Measurements from ENCODE around the gene IL1RN. TPM values are rescaled to one million over a fixed set of nuclear protein-coding genes. Genes with fewer than 3 reads are reported as not detected.

Gene IL1RN
- total RNA-seq = 10 to 100 TPM; 18.5 to 44.3 TPM

DNA sequence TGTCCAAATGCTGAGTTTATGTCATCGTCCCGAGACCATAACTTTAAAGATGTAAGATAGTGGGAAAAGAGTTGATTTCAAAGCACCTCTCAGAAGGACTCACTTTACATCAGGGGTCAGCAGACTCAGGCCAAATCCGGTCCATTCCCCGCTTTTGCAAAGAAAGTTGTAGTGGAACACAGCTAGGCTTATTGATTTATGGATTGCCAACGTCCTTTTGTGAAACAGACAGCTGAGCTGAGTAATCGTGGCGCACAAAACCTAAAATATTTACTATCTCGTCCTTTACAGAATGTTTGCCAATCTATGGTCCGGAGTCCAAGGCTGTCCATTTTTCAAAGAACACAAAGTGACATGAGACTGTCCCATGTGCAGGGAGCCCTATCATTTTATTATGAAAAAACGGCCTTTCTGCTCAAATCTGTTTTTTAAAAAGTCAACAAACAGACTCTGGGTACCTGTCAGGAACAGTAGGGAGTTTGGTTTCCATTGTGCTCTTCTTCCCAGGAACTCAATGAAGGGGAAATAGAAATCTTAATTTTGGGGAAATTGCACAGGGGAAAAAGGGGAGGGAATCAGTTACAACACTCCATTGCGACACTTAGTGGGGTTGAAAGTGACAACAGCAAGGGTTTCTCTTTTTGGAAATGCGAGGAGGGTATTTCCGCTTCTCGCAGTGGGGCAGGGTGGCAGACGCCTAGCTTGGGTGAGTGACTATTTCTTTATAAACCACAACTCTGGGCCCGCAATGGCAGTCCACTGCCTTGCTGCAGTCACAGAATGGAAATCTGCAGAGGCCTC is at the start of gene IL1RN:
TSS of gene IL1RN (plus strand) at position 754 of the 801 bp plus-strand sequence. CDS start at position 781, 27 bp downstream.
- Mint-ChIP-seq H3K27me3 (ENCODE audit: low read depth) (no peaks in the 10 kb centered on the region), H3K27ac (no peak within 1 kb of the TSS), H3K4me1 (ENCODE audit: low read depth) (peaks cover 44% of the 10 kb centered on the region), H3K36me3 (ENCODE audit: insufficient read depth in 2 of 2) (no peaks in the 10 kb centered on the region), H3K9me3 (no peaks in the 10 kb centered on the region), H3K4me3 (peak within 1 kb of the TSS in 1 of 2 donors; percentile 31)
- ATAC-seq (replicated peaks in 1 of 2) (no peak), DNase-seq (no peak)

GRCh38 chr2:113077921-113078320 is 49.5 kb upstream of the IL1RN start:
- H3K9me3 Mint-ChIP-seq = no peaks in the 10 kb centered on the region
- no peak overlapping the region for H3K27ac Mint-ChIP-seq
- DNase-seq (no peak), ATAC-seq (replicated peaks in 1 of 2) (no peak)
- no peak overlapping the region for H3K4me3 Mint-ChIP-seq
- H3K36me3 Mint-ChIP-seq (ENCODE audit: insufficient read depth in 2 of 2) = no peaks in the 10 kb centered on the region
- no peaks in the 10 kb centered on the region for H3K27me3 Mint-ChIP-seq (ENCODE audit: low read depth)
- H3K4me1 Mint-ChIP-seq (ENCODE audit: low read depth) = peaks cover 9% of the 10 kb centered on the region

GRCh38 chr2:113078350-113078839 is 49.0 kb upstream of the IL1RN start:
- Mint-ChIP-seq H3K27me3 (ENCODE audit: low read depth) (no peaks in the 10 kb centered on the region), H3K9me3 (no peaks in the 10 kb centered on the region), H3K27ac (no peak overlapping the region), H3K4me3 (no peak overlapping the region), H3K4me1 (ENCODE audit: low read depth) (peaks cover 14% of the 10 kb centered on the region), H3K36me3 (ENCODE audit: insufficient read depth in 2 of 2) (no peaks in the 10 kb centered on the region)
- DNase-seq = no peak
- ATAC-seq (replicated peaks in 1 of 2) = no peak

DNA sequence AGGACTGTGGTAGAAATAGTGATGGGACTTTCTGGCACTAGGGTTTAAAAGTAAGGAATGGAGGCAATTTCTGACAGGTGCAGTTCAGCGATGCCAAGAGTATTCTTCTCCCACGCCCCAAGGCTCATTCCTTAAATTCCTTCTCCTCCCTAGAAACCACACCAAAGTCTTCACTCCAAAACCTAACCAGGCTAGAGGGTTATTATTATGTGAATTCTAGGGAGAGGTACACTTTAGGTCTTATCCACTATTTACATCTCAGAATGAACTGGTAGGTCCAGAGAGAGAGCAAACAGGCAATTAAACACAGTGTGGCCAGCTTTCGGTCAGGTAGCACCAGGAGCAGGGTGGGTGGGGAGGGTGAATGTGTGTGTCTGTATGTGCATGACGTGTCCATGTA is 48.3 kb upstream of the IL1RN start:
- no peak overlapping the region for H3K27ac Mint-ChIP-seq
- no peaks in the 10 kb centered on the region for H3K27me3 Mint-ChIP-seq (ENCODE audit: low read depth)
- no peak overlapping the region for H3K4me3 Mint-ChIP-seq
- no peaks in the 10 kb centered on the region for H3K36me3 Mint-ChIP-seq (ENCODE audit: insufficient read depth in 2 of 2)
- peaks cover 14% of the 10 kb centered on the region for H3K4me1 Mint-ChIP-seq (ENCODE audit: low read depth)
- H3K9me3 Mint-ChIP-seq = no peaks in the 10 kb centered on the region
- ATAC-seq (replicated peaks in 1 of 2) = no peak
- no peak for DNase-seq

GRCh38 chr2:113080134-113080533 is 47.3 kb upstream of the IL1RN start:
- Mint-ChIP-seq H3K4me1 (ENCODE audit: low read depth) (peaks cover 6% of the 10 kb centered on the region), H3K9me3 (no peaks in the 10 kb centered on the region), H3K27ac (no peak overlapping the region), H3K27me3 (ENCODE audit: low read depth) (no peaks in the 10 kb centered on the region), H3K36me3 (ENCODE audit: insufficient read depth in 2 of 2) (no peaks in the 10 kb centered on the region), H3K4me3 (no peak overlapping the region)
- DNase-seq (peak; percentile 59 to 69), ATAC-seq (replicated peaks in 1 of 2) (peak; percentile 66 to 74)

DNA sequence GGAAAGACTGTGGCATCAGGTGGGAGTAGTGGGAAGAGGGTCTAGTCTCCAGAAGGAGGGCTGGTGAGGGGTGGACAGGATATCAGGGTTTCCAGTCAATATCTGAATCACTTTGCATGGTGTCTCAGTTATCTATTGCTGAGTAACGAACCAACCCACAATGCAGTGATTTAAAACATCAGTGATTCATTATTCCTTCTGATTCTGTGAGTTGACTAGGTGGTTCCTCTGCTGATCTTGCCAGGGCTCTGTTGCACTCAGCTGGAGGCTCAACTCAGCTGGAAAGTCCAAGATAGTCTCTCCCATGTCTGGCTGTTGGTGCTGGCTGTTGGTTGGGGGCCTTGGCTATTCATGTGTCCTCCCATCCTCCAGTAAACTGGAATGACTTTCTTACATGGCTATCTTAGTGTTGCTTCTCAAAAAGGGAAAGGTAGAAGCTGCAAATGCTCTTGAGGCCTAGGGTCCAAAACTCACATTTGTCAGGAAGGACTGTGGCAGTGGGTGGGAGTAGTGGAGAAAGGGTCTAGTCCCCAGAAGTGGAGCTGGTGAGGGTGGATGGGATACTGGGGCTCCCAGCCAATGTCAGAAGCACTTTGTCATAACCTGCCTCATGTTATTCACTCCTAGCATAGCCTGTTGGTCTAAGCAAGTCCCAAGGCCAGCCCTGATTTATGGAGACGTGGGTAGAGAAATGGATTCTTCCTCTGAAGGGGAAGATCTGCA is 45.7 kb upstream of the IL1RN start:
- peak; percentile 44 to 60 for ATAC-seq (replicated peaks in 1 of 2)
- no peak for DNase-seq
- Mint-ChIP-seq H3K27me3 (ENCODE audit: low read depth) (no peaks in the 10 kb centered on the region), H3K4me3 (no peak overlapping the region), H3K4me1 (ENCODE audit: low read depth) (peaks cover 5% of the 10 kb centered on the region), H3K36me3 (ENCODE audit: insufficient read depth in 2 of 2) (no peaks in the 10 kb centered on the region), H3K9me3 (no peaks in the 10 kb centered on the region), H3K27ac (no peak overlapping the region)

- H3K27ac Mint-ChIP-seq = no peak overlapping the region
- ATAC-seq (replicated peaks in 1 of 2) = peak; percentile 38 to 43
Observed at GRCh38 chr2:113083296-113083695, 44.1 kb upstream of the IL1RN start.

DNA sequence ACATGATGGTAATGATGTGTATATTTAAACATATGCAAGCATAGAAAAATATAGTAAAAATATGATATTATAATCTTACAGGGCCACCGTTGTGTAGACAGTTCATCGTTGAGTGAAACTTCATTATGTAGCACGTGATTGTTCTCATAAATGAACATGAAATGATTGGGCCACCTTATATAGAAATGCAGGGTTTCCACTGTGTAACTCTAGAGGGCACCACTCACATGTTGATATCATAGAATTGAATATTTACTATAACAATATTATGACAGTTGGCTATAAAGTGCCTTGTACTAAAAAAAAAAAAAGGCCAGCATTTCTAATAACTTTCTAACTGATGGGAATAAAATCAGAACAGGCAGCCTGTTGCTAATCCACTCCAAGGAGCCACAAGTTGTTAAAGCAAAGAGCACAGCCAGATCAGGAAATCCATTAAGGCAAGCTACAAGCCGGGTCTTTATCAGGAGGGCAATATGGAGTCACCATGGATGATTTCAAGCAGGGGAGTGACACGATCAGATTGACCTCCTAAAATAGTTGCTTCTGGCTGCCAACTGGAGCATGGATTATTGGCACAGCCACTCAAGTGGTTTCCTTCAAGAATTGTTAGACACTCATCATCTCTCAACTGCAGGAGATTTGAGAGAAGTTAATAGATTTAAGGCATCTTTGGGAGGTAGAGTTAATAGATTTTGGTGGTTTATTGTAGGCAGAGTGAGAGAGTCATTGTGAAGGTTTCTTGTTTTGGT is 43.0 kb upstream of the IL1RN start:
- no peaks in the 10 kb centered on the region for H3K9me3 Mint-ChIP-seq
- peaks cover 5% of the 10 kb centered on the region for H3K4me1 Mint-ChIP-seq (ENCODE audit: low read depth)
- ATAC-seq (replicated peaks in 1 of 2) = peak; percentile 57 to 62
- DNase-seq = no peak
- no peaks in the 10 kb centered on the region for H3K36me3 Mint-ChIP-seq (ENCODE audit: insufficient read depth in 2 of 2)
- H3K27ac Mint-ChIP-seq = peak overlapping the region; percentile 14
- no peaks in the 10 kb centered on the region for H3K27me3 Mint-ChIP-seq (ENCODE audit: low read depth)
- H3K4me3 Mint-ChIP-seq = no peak overlapping the region

More at GRCh38 chr2:113083296-113083695, 44.1 kb upstream of the IL1RN start:
- H3K9me3 Mint-ChIP-seq = no peaks in the 10 kb centered on the region
- no peak overlapping the region for H3K4me3 Mint-ChIP-seq
- H3K27me3 Mint-ChIP-seq (ENCODE audit: low read depth) = no peaks in the 10 kb centered on the region
- no peaks in the 10 kb centered on the region for H3K36me3 Mint-ChIP-seq (ENCODE audit: insufficient read depth in 2 of 2)
- peaks cover 5% of the 10 kb centered on the region for H3K4me1 Mint-ChIP-seq (ENCODE audit: low read depth)
- DNase-seq = no peak

- H3K4me1 Mint-ChIP-seq (ENCODE audit: low read depth) = peaks cover 5% of the 10 kb centered on the region
- no peaks in the 10 kb centered on the region for H3K36me3 Mint-ChIP-seq (ENCODE audit: insufficient read depth in 2 of 2)
- H3K9me3 Mint-ChIP-seq = no peaks in the 10 kb centered on the region
- H3K27me3 Mint-ChIP-seq (ENCODE audit: low read depth) = no peaks in the 10 kb centered on the region
- H3K27ac Mint-ChIP-seq = no peak overlapping the region
- no peak overlapping the region for H3K4me3 Mint-ChIP-seq
- DNase-seq (no peak), ATAC-seq (replicated peaks in 1 of 2) (no peak)
Observed at GRCh38 chr2:113085542-113085941, 41.9 kb upstream of the IL1RN start.

DNA sequence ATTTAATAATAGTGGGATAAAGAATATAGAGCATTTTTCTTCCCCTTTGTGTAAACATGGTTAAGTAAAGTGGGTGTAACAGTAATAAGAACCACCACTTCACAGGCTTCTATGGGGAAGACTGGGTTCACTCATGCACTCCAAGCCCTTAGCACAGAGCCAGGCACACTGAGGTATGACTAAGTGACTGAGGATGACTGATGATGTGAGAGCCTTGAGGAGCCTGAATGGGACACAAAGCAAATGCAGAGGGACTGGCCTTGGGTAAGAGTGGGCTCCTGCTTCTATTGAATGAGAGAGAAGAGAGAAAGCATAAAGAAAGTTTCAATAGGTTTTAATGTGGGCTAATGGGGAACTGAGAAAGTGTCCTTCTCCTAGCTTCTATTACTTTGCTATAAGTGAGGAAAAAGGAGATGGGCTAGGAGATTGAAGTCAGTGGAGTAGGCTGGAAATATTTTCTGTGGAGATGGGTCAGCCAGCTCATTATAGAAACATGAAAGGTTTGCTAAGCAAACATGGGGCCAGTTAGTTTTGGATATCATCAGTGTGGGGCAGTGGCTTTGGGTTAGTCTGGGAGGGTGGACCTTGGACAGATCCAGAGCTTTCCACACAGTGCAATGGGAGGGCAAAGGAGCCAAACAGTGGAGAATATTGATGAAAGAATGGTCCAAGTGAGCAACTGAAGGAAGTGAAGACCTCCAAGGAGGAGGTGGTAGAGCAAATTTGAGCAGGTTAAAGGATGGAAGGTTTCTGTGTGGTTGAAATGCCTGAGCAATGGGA is 39.0 kb upstream of the IL1RN start:
- DNase-seq (no peak), ATAC-seq (replicated peaks in 1 of 2) (no peak)
- H3K4me1 Mint-ChIP-seq (ENCODE audit: low read depth) = peaks cover under 1% of the 10 kb centered on the region
- H3K27me3 Mint-ChIP-seq (ENCODE audit: low read depth) = no peaks in the 10 kb centered on the region
- H3K27ac Mint-ChIP-seq = no peak overlapping the region
- H3K36me3 Mint-ChIP-seq (ENCODE audit: insufficient read depth in 2 of 2) = no peaks in the 10 kb centered on the region
- no peaks in the 10 kb centered on the region for H3K9me3 Mint-ChIP-seq
- no peak overlapping the region for H3K4me3 Mint-ChIP-seq

DNA sequence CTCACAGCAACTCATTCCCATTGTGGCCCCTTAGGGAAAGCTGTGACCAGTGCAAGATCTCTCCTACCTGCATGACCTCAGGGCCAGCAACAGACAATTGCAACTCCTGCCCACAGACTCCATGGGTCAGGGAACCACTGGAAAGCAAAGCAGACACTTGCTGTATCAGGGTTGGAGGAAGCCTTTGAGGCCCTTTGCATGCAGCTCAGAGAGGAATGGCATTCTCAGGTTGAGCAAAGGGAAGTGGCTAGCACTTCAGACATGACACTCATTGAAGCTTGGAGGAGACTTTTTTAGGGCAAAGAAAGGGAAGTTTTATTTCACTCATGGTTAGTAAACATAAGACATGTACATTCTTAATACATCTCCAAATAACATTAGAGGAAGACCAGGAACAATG is 37.5 kb upstream of the IL1RN start:
- no peaks in the 10 kb centered on the region for H3K4me1 Mint-ChIP-seq (ENCODE audit: low read depth)
- no peaks in the 10 kb centered on the region for H3K36me3 Mint-ChIP-seq (ENCODE audit: insufficient read depth in 2 of 2)
- no peaks in the 10 kb centered on the region for H3K9me3 Mint-ChIP-seq
- no peak overlapping the region for H3K4me3 Mint-ChIP-seq
- H3K27ac Mint-ChIP-seq = no peak overlapping the region
- no peaks in the 10 kb centered on the region for H3K27me3 Mint-ChIP-seq (ENCODE audit: low read depth)
- ATAC-seq (replicated peaks in 1 of 2) = peak; percentile 36 to 84
- DNase-seq = peak in 1 of 2 donors; percentile 21

- DNase-seq = no peak
- peaks cover 5 to 6% of the 10 kb centered on the region in 2 donors for H3K36me3 Mint-ChIP-seq (ENCODE audit: insufficient read depth in 2 of 2)
- H3K27ac Mint-ChIP-seq = no peak overlapping the region
- H3K4me3 Mint-ChIP-seq = no peak overlapping the region
- peaks cover under 1% of the 10 kb centered on the region for H3K4me1 Mint-ChIP-seq (ENCODE audit: low read depth)
- ATAC-seq (replicated peaks in 1 of 2) = no peak
- H3K9me3 Mint-ChIP-seq = peaks cover 3 to 6% of the 10 kb centered on the region in 2 donors
- no peaks in the 10 kb centered on the region for H3K27me3 Mint-ChIP-seq (ENCODE audit: low read depth)
Observed at GRCh38 chr2:113091231-113091896, 36.0 kb upstream of the IL1RN start.
